ENCODE results near the gene MINDY3.

Gene MINDY3

DNA sequence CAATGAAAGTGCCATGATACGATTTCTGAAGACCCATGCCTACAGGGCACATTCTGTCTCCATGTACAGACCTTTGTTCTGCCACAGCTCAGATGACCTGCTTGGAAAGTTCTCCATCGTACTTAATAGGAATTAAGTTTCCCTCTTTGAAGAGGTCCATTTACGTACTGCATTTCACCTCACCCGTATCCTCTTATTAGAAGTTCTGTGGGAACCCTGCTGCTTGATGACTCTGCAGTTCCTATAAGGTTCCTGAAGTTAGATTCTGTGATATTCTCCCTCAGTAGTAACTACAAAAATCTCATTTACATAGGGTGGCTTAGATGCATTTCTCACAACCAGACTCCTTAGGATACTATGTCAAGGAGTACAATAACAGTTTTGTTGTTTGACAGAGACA lies 50.9 kb downstream of the MINDY3 start:
- in situ Hi-C loops (cut with MboI; ENCODE audit: low sequenced_read_pairs), result no loop called here

DNA sequence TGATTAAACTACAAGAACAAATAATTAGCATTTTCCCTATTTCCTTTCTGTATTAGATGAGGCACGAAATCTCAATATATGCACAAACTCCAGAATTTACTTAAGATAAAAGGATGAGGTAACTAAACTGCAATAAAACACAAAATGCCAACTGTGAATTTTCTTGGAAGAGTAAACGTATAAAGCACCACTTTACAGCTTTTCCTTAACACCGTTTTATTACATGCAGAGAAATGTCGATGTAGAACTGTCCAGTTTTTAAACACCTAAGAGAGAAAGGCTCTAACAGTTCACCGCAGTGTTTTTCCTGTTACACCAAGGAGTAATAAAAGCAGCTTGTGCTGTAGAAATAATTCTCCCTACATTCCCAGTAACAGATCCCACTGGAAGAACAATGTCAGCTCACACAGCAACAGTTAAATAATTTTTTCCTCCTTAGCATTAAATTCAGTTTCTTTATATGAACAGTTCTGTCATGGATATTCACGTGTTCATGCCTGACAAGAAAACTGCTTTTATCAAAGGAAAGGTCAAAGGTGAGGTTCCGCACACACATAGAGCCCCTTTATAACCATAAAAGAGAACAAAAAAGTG lies 52.0 kb downstream of the MINDY3 start:
- in situ Hi-C loops (cut with MboI; ENCODE audit: low sequenced_read_pairs), result no loop called here

DNA sequence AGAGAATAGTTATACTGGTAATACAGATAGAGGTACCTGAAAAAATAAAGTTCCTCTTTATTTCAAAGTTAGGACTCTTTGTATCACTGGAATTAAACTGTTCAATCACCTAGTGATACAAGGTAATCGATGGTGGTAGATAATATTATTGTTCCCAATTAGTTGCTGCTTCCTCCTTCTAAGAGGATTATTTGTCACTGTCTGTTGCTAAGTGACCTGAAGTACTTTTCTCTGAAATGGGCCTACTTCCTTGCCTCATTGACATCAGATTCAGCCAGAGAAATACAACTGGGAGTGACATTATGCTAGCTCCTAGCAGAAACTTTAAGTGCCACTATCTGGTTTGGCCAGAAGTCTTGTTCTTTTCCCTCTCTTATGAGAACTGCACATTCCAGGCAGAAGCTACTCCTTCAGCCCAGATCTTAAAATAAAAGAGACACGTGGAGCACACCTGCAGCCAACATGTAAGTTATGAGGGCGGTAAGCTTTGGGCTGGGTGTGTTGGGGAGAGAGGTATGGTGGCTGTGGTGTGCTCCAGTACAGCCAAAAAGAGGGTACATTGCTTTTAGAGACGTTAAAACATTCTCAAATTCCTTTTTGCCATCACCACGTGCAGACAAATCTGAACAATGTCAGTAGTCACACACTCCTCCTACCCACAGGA lies 54.8 kb downstream of the MINDY3 start:
- in situ Hi-C loops (cut with MboI; ENCODE audit: low sequenced_read_pairs), result no loop called here

DNA sequence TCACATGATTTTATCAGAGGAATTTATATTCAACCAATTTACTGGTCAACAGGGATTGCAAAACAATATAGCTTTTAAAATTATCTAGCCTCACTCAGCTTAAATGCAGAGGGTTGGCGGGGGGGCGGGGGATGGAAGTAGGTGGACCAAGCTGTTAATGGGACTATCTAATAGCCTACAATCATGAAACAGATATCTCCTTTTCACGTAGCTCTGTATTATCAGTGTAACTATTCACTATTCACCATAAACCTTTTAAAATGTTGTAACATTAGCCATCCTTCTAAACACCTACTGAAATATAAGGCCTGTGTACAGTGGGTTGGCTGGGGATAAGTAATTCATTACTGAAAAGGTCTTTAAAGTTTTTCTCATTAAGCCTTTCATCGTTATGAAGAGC lies 56.2 kb downstream of the MINDY3 start:
- in situ Hi-C loops (cut with MboI; ENCODE audit: low sequenced_read_pairs), result no loop called here

DNA sequence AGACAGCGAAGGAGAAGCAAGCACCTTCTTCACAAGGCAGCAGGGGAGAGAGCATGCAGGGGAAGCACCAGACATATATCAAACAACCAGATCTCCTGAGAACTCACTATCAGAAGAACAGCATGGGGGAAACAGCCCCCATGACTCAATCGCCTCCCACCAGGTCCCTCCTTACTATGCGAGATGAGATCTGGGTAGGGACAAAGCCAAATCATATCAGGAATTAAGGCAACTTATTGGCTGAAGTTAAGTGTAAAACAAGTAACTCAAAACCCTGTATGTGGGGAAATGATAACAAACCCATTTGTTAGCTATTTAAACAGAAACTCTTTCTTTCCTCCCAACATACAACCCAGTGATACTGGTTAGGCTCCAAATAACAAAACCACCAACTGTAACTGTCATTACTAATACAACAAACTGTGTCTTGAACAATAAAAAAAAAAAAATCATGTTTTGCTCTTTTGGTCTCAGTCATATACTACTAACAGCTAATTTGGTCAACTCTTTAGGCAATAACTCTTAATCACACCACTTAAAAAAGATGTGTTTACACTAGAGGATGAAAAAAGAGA lies 57.8 kb downstream of the MINDY3 start:
- in situ Hi-C loops (cut with MboI; ENCODE audit: low sequenced_read_pairs), result no loop called here

DNA sequence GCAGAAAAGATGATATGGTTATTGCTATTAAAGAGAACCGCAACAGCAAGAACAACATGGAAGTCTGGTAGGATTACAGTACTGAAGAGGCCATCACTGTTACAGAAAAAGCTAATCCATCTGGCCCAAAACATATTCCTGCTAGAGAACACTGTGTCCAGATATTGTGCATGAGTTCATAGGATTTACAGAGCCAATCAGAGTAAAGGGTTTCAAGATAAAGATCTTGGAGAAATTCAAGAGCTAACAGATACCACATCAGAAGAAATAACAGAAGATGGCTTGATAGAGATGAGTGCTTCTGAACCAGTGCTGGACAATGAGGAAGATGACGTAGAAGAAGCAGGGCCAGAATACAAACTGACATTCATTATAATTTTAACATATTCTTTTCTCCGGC lies 58.7 kb downstream of the MINDY3 start:
- in situ Hi-C loops (cut with MboI; ENCODE audit: low sequenced_read_pairs), result no loop called here

DNA sequence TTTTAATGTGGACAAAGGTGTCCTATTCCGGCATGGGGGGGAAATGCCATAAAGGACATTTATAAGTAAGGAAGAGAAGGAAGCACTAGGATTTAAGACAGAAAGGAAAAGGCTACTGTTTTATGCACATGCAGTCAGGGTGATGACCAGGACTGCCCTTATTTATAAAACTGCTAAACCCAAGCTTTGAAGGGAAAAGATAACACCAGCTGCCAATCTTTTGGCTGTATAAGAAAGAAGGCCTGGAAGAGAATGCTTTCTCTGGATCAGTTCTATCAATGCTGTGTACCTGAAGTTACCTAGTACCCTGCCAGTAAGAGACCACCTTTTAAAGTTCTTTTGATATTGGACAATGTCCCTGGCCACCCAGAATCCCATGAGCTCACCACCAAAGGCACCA lies 59.2 kb downstream of the MINDY3 start:
- in situ Hi-C loops (cut with MboI; ENCODE audit: low sequenced_read_pairs), result no loop called here

DNA sequence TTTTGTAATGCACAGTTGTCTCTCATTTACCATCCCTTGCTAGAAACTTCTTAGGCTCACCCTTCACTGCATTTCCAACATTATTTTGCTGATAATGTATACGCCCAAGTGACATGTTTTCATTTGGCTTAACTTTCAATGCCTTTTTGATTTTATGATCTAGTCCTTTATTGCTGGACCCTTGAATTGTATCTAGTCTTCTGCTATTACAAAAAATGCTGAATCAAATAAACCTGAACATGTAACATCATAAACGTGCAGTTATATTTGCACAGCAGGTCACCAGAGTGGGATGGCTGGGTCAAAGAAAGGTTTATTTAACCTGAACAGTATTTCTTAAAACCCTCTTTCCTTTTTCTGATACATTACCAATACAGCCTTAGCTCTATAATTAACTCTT lies 63.0 kb downstream of the MINDY3 start:
- in situ Hi-C loops (cut with MboI; ENCODE audit: low sequenced_read_pairs), result no loop called here

DNA sequence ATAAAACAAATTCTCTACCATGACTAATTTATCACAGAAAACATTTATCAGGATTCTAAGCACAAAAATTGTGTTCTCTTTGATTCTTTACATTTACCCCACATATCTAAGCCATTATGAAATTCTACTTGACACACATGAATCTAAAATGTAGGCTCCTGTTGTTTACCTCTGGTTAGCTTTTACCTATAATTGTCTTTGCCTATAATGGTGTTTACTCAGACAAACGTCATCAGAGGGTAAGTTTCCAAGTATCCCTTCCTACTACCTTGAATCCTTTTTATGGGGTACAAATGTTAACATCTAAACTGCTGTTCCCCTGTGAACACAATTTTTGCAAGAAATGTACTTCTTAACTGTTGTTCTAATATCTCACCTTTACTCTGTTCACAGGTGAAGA lies 63.5 kb downstream of the MINDY3 start:
- in situ Hi-C loops (cut with MboI; ENCODE audit: low sequenced_read_pairs), result no loop called here

DNA sequence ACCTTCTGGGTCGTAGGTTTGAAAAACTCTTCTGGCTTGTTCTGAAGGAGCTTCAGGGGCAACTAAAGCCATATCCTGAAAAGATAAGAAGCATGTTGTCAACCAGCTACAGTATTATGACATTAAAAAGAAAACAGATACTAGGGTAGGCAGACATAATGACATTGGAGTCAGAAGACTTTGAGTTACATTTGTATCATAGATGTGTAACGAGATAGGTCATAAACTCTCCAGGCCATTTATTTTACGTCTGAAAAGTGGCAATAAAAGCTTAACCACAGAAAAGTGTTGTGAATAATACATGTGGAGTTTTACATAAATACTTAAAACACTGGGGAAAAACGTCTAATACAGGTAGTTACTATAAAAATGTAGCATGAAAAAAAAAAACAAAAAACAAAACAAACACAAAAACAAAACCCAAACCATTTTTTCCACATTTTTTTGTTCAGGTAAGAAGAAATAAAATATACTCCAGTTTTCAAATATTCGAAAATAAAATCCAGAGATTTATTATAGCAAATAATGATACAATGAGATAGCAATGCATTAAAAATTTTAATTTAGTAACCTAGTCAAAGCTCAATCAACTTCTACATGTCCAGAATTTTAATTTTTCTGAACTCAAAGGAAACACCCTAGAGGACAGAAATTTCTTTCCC lies 64.1 kb downstream of the MINDY3 start:
- in situ Hi-C loops (cut with MboI; ENCODE audit: low sequenced_read_pairs), result no loop called here

DNA sequence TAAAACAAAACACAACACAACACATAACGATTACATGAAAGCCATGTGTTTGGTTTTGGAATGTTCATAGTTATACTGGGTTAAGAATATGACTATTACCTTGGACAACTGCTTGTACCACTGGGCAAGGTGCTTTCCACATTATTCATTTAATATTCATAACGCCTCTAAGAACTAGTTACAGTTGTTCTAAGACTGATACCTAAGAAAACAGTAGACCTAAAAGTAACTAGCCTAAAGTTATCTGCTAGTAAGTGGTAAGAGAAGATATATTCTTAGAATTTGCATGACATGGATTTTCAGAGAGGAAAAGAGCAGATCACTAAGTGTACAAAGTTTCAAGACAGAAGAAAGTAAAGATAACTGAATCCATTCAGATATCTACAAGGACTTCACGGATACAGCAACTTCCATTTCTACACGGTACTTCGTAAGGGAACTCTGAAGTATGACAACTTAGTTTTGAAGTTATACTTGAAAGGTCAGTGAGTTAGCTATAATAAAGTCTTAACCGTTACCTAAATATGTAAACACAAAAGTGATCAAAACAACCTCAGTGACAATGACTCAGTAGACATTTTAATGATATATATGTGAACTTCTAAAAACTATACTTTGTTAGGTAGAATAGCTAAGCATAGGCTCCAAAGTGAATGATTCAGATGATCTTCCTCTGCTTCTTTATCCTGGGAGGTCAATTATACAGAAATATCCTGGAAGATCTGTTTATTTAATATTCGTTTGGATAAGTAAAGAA lies 65.1 kb downstream of the MINDY3 start:
- in situ Hi-C loops (cut with MboI; ENCODE audit: low sequenced_read_pairs), result no loop called here

DNA sequence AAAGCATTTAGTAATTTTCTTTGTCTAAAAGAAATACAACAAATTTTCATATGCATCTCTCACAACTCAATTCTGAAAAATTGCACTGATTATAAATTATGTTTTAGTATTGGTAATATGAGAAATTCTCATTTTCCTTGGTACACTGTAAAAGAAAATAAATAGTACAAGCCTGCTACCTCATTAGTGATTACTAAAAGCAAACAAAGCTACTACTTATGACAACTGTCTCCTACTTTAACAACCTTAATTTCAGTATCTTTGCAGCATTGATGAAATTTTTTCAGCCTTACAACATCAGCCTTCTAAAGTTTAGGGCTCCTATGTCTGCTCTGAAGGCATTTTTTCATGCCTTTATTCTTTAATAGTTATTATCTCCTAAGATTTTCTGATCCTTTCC lies 65.7 kb downstream of the MINDY3 start:
- in situ Hi-C loops (cut with MboI; ENCODE audit: low sequenced_read_pairs), result no loop called here

DNA sequence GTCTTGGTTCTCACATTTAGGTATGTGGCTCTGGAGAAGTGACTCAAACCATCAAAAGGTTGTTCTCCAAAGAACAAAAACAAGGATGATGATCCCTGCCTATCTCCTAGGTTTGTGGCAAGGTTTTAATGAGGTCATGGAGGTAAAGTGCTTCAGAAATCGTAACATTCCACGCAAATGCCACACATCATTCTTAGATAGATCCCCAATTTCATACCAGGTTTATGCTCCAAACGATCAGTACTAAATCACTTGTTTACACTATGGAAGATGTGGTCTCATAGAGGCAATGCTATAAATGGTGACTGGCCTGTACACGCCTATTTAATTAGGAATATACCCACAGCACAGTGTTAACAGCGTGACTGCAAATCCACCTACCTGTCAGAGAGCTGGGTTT lies 66.6 kb downstream of the MINDY3 start:
- in situ Hi-C loops (cut with MboI; ENCODE audit: low sequenced_read_pairs), result no loop called here

DNA sequence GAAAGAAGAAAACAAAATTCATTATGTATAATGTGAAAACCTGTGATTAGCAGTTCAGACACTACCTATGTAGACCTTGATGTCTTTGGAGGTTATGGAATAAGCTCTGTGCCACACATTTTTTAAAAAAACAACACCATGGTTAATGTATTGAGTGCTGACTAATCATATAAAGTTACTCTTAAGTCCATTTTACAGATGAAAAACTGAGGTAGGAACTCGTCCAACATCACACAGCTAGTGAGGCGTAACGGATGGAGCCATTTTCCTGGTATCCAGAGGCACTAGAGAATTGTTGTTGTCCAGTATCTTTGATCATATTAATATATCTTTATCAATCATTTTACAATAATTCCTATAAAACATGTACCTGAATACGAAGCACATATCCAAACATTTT lies 67.5 kb downstream of the MINDY3 start:
- in situ Hi-C loops (cut with MboI; ENCODE audit: low sequenced_read_pairs), result no loop called here

DNA sequence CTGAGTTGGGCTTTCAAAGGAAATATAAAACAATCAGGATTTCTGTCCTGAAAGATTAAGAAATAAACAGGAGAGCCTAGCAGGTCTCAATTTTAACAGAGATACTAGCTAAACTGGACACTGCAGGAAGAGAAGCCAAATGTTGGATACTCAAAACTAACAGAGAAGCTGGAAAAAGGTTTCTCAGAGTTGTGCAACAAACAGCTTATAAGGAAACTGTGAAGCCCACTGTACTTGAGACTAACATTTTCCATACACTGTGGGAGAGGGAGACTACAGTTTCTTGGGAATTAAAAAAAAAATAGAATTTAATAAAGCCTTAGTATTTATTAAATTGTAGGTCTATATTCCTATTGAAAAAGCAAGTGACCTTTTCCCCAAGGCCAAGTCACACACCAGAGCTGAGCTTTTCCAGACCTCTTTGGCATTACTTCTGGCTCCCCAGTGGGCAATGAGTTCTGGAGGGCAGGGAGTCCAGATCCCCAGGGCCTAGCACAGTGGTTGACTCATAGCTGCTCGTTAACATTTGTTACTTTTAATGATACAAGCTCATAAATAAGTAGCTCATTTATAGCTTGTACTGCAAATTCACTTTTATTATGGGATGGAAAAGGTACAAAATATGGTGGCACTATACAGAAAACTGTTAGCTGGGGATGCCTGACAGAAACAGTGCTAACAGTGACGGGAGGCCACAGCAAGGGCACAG lies 68.3 kb downstream of the MINDY3 start:
- in situ Hi-C loops (cut with MboI; ENCODE audit: low sequenced_read_pairs), result no loop called here

DNA sequence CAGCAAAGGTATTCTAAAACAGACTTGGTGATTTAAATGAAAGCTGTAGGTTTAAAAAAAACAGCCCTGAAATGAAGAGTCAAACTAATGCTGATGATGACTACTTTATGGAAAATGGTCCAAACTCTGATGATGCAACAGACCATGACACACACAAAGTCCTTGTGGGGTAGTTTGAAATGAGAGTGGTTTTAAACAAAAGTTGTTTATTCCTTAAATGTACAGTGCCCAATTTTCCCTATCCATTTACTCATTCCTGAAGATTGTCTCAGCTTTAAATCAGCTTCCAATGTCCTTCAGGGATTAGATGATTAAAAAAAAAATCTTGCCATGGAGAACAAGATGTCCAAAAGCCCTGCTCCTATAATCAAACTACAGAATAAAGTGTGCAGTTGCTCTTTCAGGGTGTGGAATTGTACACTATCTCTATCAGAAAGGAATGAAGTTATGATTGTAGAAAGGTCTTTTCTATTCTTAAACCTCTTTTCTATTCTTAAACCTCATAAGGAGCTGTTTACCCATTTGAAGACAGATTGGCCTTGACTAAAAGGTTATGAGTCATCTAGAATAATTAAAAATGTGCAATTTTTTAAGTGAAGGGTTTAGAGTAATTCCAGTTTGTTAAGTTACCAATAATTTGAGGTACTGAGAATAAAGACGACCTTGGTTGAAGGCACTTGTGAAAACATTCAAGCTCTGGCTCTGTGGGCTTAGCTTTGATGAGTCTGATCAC lies 70.3 kb downstream of the MINDY3 start:
- in situ Hi-C loops (cut with MboI; ENCODE audit: low sequenced_read_pairs), result no loop called here

DNA sequence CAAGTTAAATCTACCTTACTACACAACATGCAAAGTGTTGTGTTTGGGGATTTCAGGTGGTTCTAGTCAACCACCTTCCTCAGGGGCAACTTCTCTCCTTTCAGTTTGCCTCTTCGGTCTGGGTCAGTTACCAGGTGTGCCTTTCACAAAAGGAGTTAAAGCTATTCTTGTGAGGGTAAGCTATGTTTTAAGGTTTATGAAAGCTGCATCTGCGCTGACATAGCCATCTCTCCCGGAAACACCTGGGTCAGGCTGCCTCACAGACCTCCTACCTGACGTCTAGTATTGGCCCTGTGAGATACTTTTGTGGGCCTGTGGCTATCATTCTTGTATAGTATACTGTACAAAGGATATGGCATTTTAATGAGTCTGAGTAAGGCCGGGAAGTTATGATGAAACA lies 72.9 kb downstream of the MINDY3 start:
- in situ Hi-C loops (cut with MboI; ENCODE audit: low sequenced_read_pairs), result no loop called here

DNA sequence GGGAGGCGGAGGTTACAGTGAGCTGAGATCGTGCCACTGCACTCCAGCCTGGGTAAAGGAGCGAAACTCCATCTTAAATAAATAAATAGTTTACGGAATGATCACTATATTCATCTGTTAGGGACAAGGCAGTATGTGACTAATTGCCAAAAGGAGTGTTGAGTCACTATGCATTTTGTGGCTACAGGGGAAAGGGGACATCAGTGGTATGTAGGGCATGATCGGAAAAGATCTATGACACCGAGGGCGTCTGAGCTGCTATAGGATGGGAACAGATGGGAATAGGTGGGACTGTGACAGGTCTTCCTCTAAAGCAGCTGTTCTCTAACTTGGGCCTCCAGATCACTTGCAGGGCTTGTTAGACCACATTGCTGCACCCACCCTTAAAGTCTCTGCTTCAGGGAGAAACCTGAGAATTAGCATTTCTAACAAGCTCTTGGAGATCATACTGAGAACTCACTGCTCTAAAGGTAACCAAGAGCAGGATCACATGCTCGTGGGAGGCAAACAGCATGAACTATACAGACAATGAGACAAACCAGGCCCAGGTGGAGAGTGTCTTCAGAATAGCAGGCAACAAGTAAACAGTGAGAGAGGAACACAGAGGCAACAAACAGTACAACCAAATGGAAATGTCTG lies 75.5 kb downstream of the MINDY3 start:
- in situ Hi-C loops (cut with MboI; ENCODE audit: low sequenced_read_pairs), result no loop called here

DNA sequence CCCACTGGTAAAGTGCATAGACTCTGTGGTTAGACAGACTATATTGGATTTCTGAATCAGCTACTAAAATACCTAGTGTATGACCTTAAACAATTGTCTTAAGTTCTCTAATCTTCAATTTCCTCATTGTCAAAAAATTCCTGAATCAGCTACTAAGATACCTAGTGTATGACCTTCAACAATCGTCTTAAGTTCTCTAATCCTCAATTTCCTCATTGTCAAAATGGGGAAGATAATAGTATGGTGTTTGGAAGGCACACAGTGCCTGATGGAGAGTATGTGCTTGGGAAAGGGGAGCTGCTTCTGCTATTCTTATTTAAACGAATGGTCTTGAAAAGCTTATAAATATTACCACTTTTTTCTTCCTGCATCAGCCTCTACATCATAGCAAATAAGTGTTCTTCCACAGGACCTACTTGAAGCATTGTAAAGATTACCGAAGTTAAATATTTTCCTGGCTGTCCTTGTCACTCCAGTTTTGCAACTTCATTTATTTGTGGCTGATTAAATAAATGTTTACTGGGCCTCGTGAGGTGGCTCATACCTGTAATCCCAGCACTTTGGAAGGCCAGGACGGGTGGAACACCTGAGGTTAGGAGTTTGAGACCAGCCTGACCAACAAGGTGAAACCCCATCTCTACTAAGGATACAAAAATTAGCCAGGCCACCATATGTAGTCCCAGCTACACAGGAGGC lies 76.2 kb downstream of the MINDY3 start:
- in situ Hi-C loops (cut with MboI; ENCODE audit: low sequenced_read_pairs), result no loop called here
